Hematopoietic multipotent progenitor cell (in vitro differentiated cells): ENCODE measurements around the gene FRMD4A. TPM values are rescaled to one million over a fixed set of nuclear protein-coding genes. Genes with fewer than 3 reads are reported as not detected.

Experiments used
- DNase-seq, 3 donors: peaks; one replicate each; pipeline ENCODE4 v3.0.0-alpha.2; 2011 to 2015; ENCODE audit warnings: low read depth in 2 of 3, low spot score in 2 of 3
- total RNA-seq: library from RNA; depleted of rRNA; stranded (reverse); fragments of >200 nt; gene quantifications from one replicate; pipeline ENCODE4 v1.2.3, GENCODE V29; 2012

FRMD4A gene
- total RNA-seq, 1 donor: 0.54 TPM

GRCh38 chr10:13997650-13998049 lies 333.1 kb downstream of the FRMD4A start:
- DNase-seq: no peak

DNA sequence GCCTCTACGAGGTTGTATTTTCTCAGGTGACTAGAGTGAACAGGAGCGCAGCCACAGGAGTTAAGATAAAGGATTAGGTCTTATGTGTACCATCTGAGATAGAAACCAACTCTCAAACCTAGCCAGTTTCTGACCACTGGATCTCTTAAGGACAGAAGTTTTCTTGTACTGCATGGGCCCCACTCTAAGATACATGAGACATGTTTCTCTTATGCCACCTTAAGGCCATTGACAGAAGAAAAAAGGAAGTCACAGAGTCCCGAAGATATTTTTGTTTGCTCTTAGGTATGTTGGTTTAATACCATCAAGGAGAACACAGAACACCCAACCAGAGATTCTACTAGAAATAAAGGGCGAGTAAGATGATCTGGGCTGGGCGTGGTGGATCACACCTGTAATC lies 335.8 kb downstream of the FRMD4A start:
- DNase-seq: no peak

- no peak for DNase-seq
Measured at GRCh38 chr10:13993673-13994089, 337.0 kb downstream of the FRMD4A start.

GRCh38 chr10:13993169-13993568 lies 337.6 kb downstream of the FRMD4A start:
- no peak for DNase-seq

- DNase-seq: no peak
Measured at GRCh38 chr10:13991353-13991752, 339.4 kb downstream of the FRMD4A start.

GRCh38 chr10:13990946-13991345 lies 339.8 kb downstream of the FRMD4A start:
- no peak for DNase-seq

DNA sequence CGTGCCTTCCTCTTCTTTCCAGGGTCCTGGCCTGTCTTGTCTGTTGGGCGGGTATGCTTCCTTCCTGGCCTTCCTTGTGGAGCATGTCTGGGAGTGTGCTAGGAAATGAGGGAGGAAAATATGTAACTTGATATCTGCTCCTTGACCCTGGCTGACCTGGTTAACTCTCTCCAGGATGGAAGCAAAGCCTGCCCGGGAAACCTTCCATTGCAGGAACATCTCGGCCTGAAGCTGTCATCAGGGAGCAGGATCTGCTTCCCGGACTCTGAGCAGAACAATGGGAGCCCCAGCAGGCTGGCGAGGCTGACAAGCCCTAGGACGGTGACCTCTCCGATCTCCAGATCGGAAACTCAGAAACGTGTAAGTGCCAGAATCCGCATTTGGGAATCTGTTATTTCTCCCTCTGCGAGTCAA lies 340.3 kb downstream of the FRMD4A start:
- DNase-seq: no peak

DNA sequence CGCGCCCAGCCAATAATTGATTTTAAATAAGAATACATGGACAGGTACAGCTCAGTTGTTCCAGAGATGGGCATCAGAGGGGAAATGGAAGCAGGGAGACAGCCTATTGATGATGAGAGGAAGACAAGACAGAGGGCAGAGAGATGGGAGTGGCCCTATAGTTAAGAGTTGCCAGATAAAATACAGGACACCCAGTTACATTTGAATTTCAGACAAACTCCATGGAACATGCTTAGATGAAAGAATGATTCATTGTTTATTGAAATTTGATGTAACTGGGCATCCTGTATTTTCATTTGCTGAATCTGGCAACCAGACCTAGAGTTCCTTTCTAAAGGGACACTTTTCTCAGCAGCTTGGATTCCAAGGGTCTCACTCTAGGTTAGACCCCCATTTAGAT lies 341.1 kb downstream of the FRMD4A start:
- DNase-seq: no peak

DNA sequence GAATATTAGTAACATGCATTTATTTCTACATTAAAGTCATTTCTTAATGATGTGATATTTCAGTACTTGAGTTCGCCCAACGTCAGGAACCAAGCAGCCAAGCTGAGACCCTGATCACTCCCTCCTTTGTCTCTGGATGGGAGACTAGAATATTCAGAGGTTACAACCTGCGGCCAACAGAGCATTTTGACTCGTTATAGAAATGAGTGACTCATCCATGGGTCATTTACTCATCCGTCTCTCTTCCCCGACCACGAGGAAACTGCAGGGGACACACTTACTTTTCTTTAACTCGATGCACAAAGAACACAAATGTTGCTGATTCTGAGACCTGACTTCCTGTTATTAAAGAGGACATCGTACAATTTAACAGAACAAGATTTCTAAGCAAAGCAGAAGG lies 343.3 kb downstream of the FRMD4A start:
- DNase-seq: no peak

- DNase-seq: no peak
Measured at GRCh38 chr10:13984647-13985155, 346.0 kb downstream of the FRMD4A start.

GRCh38 chr10:13983035-13983434 lies 347.7 kb downstream of the FRMD4A start:
- no peak for DNase-seq

DNA sequence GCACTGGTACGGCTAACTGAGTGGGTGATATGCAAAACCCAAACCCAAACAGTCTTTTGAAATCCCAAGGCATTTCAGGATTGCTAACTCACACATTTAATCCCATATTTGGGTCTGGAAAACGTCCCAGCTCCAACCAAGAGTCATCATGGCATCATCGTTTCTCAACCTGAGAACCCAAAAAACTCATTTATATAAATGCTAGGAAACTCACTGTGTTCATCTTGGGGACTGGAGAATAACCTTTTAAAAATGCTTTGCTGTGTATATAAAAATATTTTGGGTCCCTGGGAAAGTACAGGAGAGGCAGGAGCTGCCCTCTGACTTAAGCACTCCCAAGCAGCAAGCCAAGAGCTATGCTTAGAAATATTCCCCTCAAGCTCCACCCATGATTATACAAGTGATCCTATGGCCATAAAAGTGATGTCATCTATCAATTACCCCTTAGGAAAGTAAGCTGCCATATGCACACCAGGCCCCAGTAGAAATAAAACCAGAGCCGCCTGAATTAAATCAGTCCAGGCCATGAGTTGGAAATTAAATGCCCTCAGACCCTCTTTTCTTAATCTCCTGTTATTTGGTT lies 352.1 kb downstream of the FRMD4A start:
- DNase-seq: no peak

GRCh38 chr10:13977861-13978532 lies 352.7 kb downstream of the FRMD4A start:
- DNase-seq: no peak

GRCh38 chr10:13973742-13974141 lies 357.0 kb downstream of the FRMD4A start:
- no peak for DNase-seq

DNA sequence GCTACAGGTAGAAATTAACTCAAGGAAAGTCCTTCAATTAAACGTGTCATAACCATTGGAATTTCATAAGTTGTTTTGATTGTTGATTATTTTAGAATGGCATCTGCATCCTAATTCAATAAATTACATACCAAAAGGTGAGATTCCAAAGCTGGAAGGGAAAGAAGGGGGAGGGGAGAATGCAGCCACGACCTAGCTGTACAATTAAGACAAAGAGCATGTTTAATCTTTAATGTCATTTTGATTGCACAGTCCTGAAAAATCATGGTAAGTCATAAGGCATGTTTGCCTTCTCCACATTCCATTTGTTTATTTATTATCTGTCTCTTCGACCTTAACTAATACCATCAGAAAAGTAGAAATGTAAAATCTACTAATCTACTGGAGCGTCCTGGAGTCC lies 358.1 kb downstream of the FRMD4A start:
- DNase-seq: no peak

GRCh38 chr10:13971601-13972475 lies 358.9 kb downstream of the FRMD4A start:
- no peak for DNase-seq

DNA sequence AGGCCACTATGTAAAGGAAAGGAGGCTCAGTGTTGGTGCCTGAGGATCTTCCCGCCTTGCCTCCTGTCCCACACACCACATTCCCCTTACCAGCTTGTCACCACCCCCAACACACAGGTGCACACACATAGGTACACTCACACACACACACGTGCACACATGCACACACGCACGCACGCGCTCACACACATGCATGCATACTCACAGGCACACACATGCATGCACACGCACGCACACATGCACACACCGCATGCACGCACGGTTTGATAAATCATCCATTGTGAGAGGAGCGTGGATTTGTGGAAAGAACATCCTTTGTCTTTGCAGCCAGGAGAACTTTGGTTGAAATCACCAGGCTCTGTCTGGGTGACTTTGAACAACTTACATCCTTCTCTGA lies 359.8 kb downstream of the FRMD4A start:
- DNase-seq: no peak

DNA sequence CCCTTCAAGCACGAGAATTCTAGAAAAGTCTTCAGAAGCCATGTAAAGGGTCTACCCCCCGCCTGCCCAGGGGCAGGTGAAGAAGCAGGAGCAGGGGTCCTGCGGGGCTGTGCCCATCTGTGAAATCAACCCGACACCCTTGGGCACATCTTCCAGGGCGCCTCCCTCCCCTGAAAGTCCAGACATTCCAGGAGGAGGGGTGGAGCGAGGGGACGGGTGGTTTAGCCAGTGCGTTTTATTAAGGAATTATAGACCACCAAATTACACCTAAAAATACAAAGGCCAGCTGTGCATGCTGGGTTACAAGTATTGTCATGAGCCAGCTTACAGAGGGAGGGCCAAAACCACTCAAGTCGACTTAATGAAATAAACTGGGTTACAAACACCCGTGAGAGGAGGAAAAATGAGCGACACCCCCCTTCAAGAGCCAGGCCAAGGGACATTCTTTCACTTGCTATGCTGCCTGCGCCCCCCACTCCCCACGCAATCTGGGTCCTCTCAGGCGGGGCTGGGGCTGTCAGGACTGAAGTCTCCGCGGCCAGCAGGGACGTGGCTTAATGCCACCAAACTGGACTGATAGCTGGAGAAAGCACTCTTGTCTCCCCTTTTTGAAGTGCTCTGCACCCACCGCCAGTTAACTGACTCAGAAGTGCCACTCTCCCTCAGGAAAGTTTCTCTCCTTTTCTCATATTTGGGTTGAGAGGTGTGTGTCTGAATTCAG lies 360.3 kb downstream of the FRMD4A start:
- DNase-seq: no peak

DNA sequence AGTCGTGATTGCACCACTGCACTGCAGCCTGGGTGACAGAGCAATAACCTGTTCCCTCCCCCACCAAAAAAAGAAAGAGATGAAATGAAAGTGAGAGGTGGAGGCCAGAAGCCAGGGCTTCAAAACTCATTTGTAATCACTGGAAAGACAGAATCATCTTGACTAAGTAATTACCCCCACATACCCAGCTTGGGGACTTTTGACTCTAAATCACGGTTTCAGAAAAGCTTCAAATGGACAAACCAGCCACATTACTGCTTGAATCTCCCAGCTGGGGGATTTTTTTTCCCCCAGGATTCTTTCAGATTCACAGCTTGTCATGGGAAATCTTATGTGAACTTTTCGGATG lies 361.0 kb downstream of the FRMD4A start:
- DNase-seq: no peak

DNA sequence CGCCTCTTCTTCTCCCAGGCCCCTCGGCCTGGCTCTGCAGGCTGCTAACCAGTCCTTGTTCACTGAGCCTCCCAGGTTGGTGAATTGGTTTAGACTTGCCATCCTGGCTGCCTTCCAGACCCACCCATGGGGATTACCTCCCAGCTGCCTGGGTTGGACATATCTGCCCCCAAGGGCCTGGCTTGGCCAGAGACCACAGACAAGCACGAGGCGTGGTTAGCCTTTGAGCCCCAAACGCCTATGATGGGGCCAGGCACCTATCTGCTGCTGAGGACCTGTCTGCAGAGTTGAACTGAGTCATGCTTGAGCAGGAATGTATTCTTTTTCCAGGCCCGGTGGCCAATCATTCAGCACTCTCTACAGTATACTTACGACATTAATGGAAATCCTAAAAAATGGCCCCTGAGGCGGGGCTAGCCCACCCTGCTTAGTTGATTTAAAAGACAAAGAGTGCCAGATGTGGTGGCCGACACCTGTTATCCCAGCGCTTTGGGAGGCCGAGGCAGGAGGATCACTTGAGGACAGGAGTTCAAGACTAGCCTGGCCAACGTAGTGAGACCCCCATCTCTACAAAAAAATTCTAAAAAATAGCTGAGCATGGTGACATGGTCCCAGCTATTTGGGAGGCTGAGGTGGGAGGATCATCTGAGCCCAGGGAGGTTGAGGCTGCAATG lies 361.5 kb downstream of the FRMD4A start:
- no peak for DNase-seq
